ENCODE data around the gene KLHL29. TPM values are rescaled to one million over a fixed set of nuclear protein-coding genes. Genes with fewer than 3 reads are reported as not detected.

Gene KLHL29
- total RNA-seq, 1 experiment from 2014 or later = 43.1 TPM

GRCh38 chr2:23659328-23659727 lies 274.3 kb downstream of the KLHL29 start:
- H3K9me3 Mint-ChIP-seq (ENCODE audit: unreplicated experiment) = no peaks in the 10 kb centered on the region
- H3K4me1 Mint-ChIP-seq (ENCODE audit: insufficient read depth, unreplicated experiment) = no peaks in the 10 kb centered on the region
- BruUV-seq (replicated peaks) = no TSS peak
- DNase-seq (ENCODE audit: unreplicated experiment) = no peak
- H3K36me3 Mint-ChIP-seq (ENCODE audit: insufficient read depth, unreplicated experiment) = peaks cover 15% of the 10 kb centered on the region
- no peaks in the 10 kb centered on the region for H3K27me3 Mint-ChIP-seq (ENCODE audit: insufficient read depth, unreplicated experiment)
- intact Hi-C loops (cut with micrococcal nuclease) = no loop called here
- no peak for TF ChIP-seq CTCF (IDR thresholded peaks at IDR 0.05; ENCODE audit: unreplicated experiment)
- no peak overlapping the region for H3K27ac Mint-ChIP-seq (ENCODE audit: low read depth, unreplicated experiment)
- ChIA-PET CTCF (interaction anchor here (0.7 kb wide), 1 partner anchor 1287 kb away, joined by 3 read pairs; no protein-coding TSS in a partner anchor), POLR2A (no interaction called here)
- H3K4me3 Mint-ChIP-seq (ENCODE audit: unreplicated experiment) = no peak overlapping the region

DNA sequence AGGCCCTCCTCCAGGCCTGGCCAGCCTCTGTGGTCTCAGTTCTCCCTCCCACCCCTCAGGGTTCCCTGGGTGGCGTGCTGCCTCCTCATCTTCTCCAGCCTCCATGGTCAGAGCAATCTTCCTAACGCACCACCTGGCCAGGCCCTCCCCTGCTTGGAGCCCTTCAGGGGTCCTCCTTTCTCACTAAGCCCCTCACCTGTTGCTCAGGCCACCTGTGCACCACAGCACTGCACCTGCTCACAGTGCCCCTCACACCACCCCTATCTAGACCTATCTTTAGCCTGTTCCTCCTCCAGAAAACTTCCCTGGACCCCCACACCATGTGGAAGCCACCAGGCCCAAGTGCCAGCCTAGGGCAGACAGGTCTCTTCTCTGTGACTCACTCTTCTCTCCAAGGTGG lies 274.8 kb downstream of the KLHL29 start:
- DNase-seq (ENCODE audit: unreplicated experiment) = no peak
- H3K4me1 Mint-ChIP-seq (ENCODE audit: insufficient read depth, unreplicated experiment) = no peaks in the 10 kb centered on the region
- no peak for TF ChIP-seq CTCF (IDR thresholded peaks at IDR 0.05; ENCODE audit: unreplicated experiment)
- no peak overlapping the region for H3K27ac Mint-ChIP-seq (ENCODE audit: low read depth, unreplicated experiment)
- no peaks in the 10 kb centered on the region for H3K27me3 Mint-ChIP-seq (ENCODE audit: insufficient read depth, unreplicated experiment)
- H3K36me3 Mint-ChIP-seq (ENCODE audit: insufficient read depth, unreplicated experiment) = peaks cover 15% of the 10 kb centered on the region
- no peaks in the 10 kb centered on the region for H3K9me3 Mint-ChIP-seq (ENCODE audit: unreplicated experiment)
- ChIA-PET CTCF (interaction anchor here (0.7 kb wide), 1 partner anchor 1287 kb away, joined by 3 read pairs; no protein-coding TSS in a partner anchor), POLR2A (no interaction called here)
- intact Hi-C loops (cut with micrococcal nuclease) = no loop called here
- no peak overlapping the region for H3K4me3 Mint-ChIP-seq (ENCODE audit: unreplicated experiment)
- no TSS peak for BruUV-seq (replicated peaks)

DNA sequence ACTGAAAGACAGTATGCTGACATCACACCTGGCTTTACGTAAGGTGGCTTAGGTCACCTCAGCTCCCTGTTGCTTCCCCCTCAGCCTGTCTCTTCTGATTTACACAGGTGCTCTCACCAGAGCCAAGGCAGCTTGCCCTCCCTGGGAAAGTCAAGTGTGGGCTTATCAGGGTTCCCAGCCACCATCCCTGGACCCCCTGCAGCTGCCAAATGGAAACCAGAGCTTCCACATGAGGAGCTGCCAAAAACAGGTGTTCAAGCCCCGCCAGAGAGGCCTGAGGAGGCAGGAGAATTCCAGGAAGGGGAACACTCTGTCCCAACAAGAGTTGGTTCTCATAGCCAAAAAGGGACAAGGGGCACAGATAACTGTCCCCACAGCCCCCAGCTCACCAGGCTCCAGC lies 275.3 kb downstream of the KLHL29 start:
- Mint-ChIP-seq H3K36me3 (ENCODE audit: insufficient read depth, unreplicated experiment) (peaks cover 15% of the 10 kb centered on the region), H3K9me3 (ENCODE audit: unreplicated experiment) (no peaks in the 10 kb centered on the region), H3K27me3 (ENCODE audit: insufficient read depth, unreplicated experiment) (no peaks in the 10 kb centered on the region), H3K27ac (ENCODE audit: low read depth, unreplicated experiment) (no peak overlapping the region), H3K4me3 (ENCODE audit: unreplicated experiment) (no peak overlapping the region), H3K4me1 (ENCODE audit: insufficient read depth, unreplicated experiment) (no peaks in the 10 kb centered on the region)
- ChIA-PET CTCF (interaction anchor here (0.6 kb wide), 1 partner anchor 161 kb away, joined by 4 read pairs; no protein-coding TSS in a partner anchor), POLR2A (no interaction called here)
- intact Hi-C loops (cut with micrococcal nuclease) = no loop called here
- no TSS peak for BruUV-seq (replicated peaks)
- no peak for DNase-seq (ENCODE audit: unreplicated experiment)
- no peak for TF ChIP-seq CTCF (IDR thresholded peaks at IDR 0.05; ENCODE audit: unreplicated experiment)

- Mint-ChIP-seq H3K27ac (ENCODE audit: low read depth, unreplicated experiment) (no peak overlapping the region), H3K4me3 (ENCODE audit: unreplicated experiment) (no peak overlapping the region), H3K4me1 (ENCODE audit: insufficient read depth, unreplicated experiment) (no peaks in the 10 kb centered on the region), H3K9me3 (ENCODE audit: unreplicated experiment) (no peaks in the 10 kb centered on the region), H3K27me3 (ENCODE audit: insufficient read depth, unreplicated experiment) (no peaks in the 10 kb centered on the region), H3K36me3 (ENCODE audit: insufficient read depth, unreplicated experiment) (peaks cover 9% of the 10 kb centered on the region)
- BruUV-seq (replicated peaks) = no TSS peak
- DNase-seq (ENCODE audit: unreplicated experiment) = no peak
- intact Hi-C loops (cut with micrococcal nuclease) = no loop called here
- TF ChIP-seq CTCF (IDR thresholded peaks at IDR 0.05; ENCODE audit: unreplicated experiment) = no peak
- POLR2A ChIA-PET = interaction anchor here (0.6 kb wide), 1 partner anchor 56 kb away, joined by 3 read pairs; no protein-coding TSS in a partner anchor
- CTCF ChIA-PET = interaction anchor here (0.6 to 0.7 kb wide), 3 partner anchors 20 to 666 kb away, joined by 3 to 5 read pairs (median 4); no protein-coding TSS in a partner anchor
Observed at GRCh38 chr2:23661276-23662050, 276.5 kb downstream of the KLHL29 start.
